GM23248 (cell line): Measurements from ENCODE around the gene PCDHGB2. TPM values are rescaled to one million over a fixed set of nuclear protein-coding genes. Genes with fewer than 3 reads are reported as not detected.

ENCODE experiments used
- DNase-seq: peaks from one replicate; pipeline ENCODE4 v3.0.0-alpha.2; 2015
- H2AFZ ChIP-seq: fragments of 200-600 bp; sonication (generic); 2 replicates; pipeline ENCODE4 v1.6.1; 2016; ENCODE audit warnings: antibody characterized with exemption
- H3F3A ChIP-seq: fragments of 200-600 bp; sonication (generic); 2 replicates; pipeline ENCODE4 v1.6.1; 2016; ENCODE audit warnings: mild to moderate bottlenecking, antibody characterized with exemption, mixed run types; ENCODE audit not compliant: insufficient read depth
- H3K27ac ChIP-seq: fragments of 200-600 bp; sonication (generic); 2 replicates; pipeline ENCODE4 v1.5.1; 2016; ENCODE audit warnings: mild to moderate bottlenecking
- H3K27me3 ChIP-seq: fragments of 200-600 bp; sonication (generic); replicated peaks from 2 replicates; pipeline ENCODE4 v1.6.1; 2016; ENCODE audit warnings: mild to moderate bottlenecking; ENCODE audit not compliant: insufficient read depth
- H3K36me3 ChIP-seq: fragments of 200-600 bp; sonication (generic); 2 replicates; pipeline ENCODE4 v1.6.1; 2016; ENCODE audit warnings: low read depth, mild to moderate bottlenecking
- H3K4me1 ChIP-seq: fragments of 200-600 bp; sonication (generic); 2 replicates; pipeline ENCODE4 v1.6.1; 2016; ENCODE audit warnings: mild to moderate bottlenecking; ENCODE audit not compliant: insufficient read depth
- H3K4me2 ChIP-seq: fragments of 200-600 bp; sonication (generic); one replicate; pipeline ENCODE4 v1.6.1; 2016; ENCODE audit warnings: mild to moderate bottlenecking; ENCODE audit not compliant: unreplicated experiment
- H3K4me3 ChIP-seq: fragments of 200-600 bp; sonication (generic); 2 replicates; pipeline ENCODE4 v1.5.1; 2016; ENCODE audit warnings: mild to moderate bottlenecking
- H3K79me2 ChIP-seq: fragments of 200-600 bp; sonication (generic); 2 replicates; pipeline ENCODE4 v1.6.1; 2016; ENCODE audit warnings: mild to moderate bottlenecking; ENCODE audit not compliant: insufficient read depth
- H3K9ac ChIP-seq: fragments of 200-600 bp; sonication (generic); 2 replicates; pipeline ENCODE4 v1.6.1; 2016; ENCODE audit warnings: mild to moderate bottlenecking
- H3K9me2 ChIP-seq: fragments of 200-600 bp; sonication (generic); 2 replicates; pipeline ENCODE4 v1.6.1; 2016; ENCODE audit warnings: mixed run types, mild to moderate bottlenecking, moderate library complexity; ENCODE audit not compliant: insufficient read depth
- H3K9me3 ChIP-seq: fragments of 200-600 bp; sonication (generic); one replicate; pipeline ENCODE4 v1.6.1; 2017; ENCODE audit warnings: low read depth
- H4K20me1 ChIP-seq: fragments of 200-600 bp; sonication (generic); 2 replicates; pipeline ENCODE4 v1.6.0; 2016; ENCODE audit not compliant: insufficient read depth
- EZH2 ChIP-seq: fragments of 200-600 bp; sonication (generic); IDR thresholded peaks from 2 replicates; pipeline ENCODE4 v1.6.1; 2018; ENCODE audit warnings: antibody characterized with exemption, mild to moderate bottlenecking; ENCODE audit not compliant: insufficient read depth, poor library complexity, severe bottlenecking
- EZH2phosphoT487 ChIP-seq: fragments of 200-600 bp; sonication (generic); IDR thresholded peaks from 2 replicates; pipeline ENCODE4 v1.6.1; 2018; ENCODE audit warnings: antibody characterized with exemption, moderate library complexity, mild to moderate bottlenecking, low read depth; ENCODE audit not compliant: insufficient read depth
- WGBS, 2 experiments: methylation state at CpG; one replicate each; pipeline ENCODE4 v1.1.6; 2015 to 2017; ENCODE audit warnings: low lambda C conversion rate in 2 of 2, low coverage in 1 of 2; ENCODE audit errors: missing lambda C conversion rate in 2 of 2; 5-methylcytosine and 5-hydroxymethylcytosine counted together
- in situ Hi-C: fragments of 300-500 bp; cut with MboI; formaldehyde crosslinking; loops from 2 replicates; pipeline ENCODE4 v1.15.0; 2020
- polyA plus RNA-seq: library from polyadenylated mRNA; unstranded; fragments of >200 nt; fragmentation: Nextera tagmentation; extraction: Ambion mirVana; gene quantifications from 2 replicates; pipeline ENCODE4 v1.2.1, GENCODE V29; 2016
- total RNA-seq: library from RNA; depleted of rRNA; stranded (reverse); fragments of >200 nt; shearing (Covaris generic); gene quantifications from 2 replicates; pipeline ENCODE4 v1.2.3, GENCODE V29; 2014

The PCDHGB2 gene
- total and polyA plus RNA-seq, 2 experiments from 2014 or later = 0.76 to 2.2 TPM

DNA sequence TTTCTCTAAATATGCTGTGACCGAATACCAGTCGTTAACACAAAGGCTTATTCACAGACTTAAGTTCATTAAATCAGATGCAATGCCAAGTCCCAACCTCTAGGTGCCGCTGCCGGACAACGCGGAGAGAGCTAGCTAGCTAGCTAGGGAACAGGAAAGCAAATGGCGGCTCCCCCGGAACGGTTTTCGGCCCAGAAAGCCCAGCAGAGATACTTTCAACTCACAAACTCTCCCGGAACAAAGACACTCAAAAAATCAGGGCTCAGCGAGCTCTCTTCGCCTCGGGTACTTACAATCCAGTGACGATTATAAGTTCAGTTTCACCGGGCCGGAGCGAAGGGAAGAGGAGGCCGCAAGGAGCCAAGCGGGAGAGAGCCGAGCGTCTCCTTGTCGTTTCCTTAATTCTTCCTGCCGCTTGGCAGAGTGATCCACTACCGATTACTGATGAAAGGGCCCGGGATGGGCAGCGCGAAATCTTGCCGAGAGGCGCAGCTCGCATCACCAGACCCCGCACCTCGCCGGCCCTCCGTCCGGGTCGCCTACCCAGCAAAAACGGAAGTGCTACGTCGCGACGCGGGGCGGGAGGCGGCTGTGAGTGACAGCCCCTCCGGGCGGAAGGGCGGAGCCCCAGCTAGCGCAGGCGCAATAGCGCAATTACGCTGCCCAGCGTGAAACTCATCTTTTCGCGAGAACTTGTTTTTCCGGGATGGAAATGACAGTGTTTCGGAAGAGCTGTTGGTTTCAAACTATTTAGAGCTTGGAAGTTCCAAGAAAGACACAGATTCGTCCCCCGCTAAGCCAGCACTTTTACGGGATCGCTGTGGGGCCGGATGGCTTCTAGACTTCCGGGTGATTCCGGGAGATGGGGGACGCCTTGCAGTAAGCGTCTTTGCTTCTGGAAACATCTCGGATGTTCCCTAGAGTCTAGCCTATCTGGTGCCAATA is 39.3 kb upstream of the PCDHGB2 start, which contains the start of gene TAF7:
Gene TAF7 (minus strand): TSS at position 560 of the 945 bp plus-strand sequence. CDS start 740 bp downstream, outside the sequence.
- Histone ChIP-seq H3K27me3 (no peaks in the 10 kb centered on the region), H3K4me2 (peak within 1 kb of the TSS; percentile 95), H3K9ac (peak within 1 kb of the TSS; percentile 91), H3K79me2 (peaks cover 46% of the 10 kb centered on the region), H2AFZ (peak within 1 kb of the TSS; percentile 98), H3K9me2 (no peaks in the 10 kb centered on the region), H3K4me3 (peak within 1 kb of the TSS; percentile 78), H3K4me1 (no peaks in the 10 kb centered on the region), H4K20me1 (peaks cover 8% of the 10 kb centered on the region; the same call in 1 of the 2 replicates), H3F3A (peaks cover 28% of the 10 kb centered on the region), H3K9me3 (peaks cover 7% of the 10 kb centered on the region), H3K27ac (peak within 1 kb of the TSS; percentile 92), H3K36me3 (peaks cover 42% of the 10 kb centered on the region)
- TF ChIP-seq EZH2phosphoT487 (no peak), EZH2 (no peak)
- DNase-seq = peak; percentile 97
- in situ Hi-C loops = no loop called here
- 1 to 2% methylated on average over 67 of the region's 67 CpGs for WGBS, 2 experiments

DNA sequence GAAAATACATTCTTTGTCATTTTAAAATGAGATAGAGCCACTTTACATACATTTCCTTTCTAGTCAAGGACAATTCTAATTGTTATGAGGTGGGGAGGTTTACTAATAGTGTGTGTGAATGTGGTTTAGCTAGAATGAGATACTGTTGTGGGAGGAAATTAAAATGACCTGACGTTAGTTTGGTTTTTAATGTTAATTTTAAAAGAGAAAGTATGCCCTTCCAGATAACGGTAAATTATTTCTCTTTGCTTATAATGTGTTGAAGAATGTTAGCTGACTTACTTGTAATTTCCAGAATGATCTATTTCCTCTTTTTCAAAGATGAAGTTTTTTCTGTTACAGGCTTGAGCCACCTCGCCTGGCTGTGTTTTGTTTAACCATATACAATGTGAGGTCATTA is 37.5 kb upstream of the PCDHGB2 start:
- peaks cover 8% of the 10 kb centered on the region; the same call in 1 of the 2 replicates for H4K20me1 ChIP-seq
- no peak overlapping the region for H3K4me3 ChIP-seq
- H3K9ac ChIP-seq = no peak overlapping the region
- H3F3A ChIP-seq = peaks cover 28% of the 10 kb centered on the region
- peaks cover 7% of the 10 kb centered on the region for H3K9me3 ChIP-seq
- no peaks in the 10 kb centered on the region for H3K4me1 ChIP-seq
- no peak for TF ChIP-seq EZH2
- TF ChIP-seq EZH2phosphoT487 = no peak
- no peaks in the 10 kb centered on the region for H3K27me3 ChIP-seq
- no peak for DNase-seq
- H3K9me2 ChIP-seq = no peaks in the 10 kb centered on the region
- in situ Hi-C loops = no loop called here
- WGBS, 2 experiments = 78 to 80% methylated on average over 3 of the region's 3 CpGs
- no peak overlapping the region for H2AFZ ChIP-seq
- no peak overlapping the region for H3K4me2 ChIP-seq
- H3K36me3 ChIP-seq = peaks cover 24% of the 10 kb centered on the region
- no peak overlapping the region for H3K27ac ChIP-seq
- H3K79me2 ChIP-seq = peaks cover 28% of the 10 kb centered on the region

DNA sequence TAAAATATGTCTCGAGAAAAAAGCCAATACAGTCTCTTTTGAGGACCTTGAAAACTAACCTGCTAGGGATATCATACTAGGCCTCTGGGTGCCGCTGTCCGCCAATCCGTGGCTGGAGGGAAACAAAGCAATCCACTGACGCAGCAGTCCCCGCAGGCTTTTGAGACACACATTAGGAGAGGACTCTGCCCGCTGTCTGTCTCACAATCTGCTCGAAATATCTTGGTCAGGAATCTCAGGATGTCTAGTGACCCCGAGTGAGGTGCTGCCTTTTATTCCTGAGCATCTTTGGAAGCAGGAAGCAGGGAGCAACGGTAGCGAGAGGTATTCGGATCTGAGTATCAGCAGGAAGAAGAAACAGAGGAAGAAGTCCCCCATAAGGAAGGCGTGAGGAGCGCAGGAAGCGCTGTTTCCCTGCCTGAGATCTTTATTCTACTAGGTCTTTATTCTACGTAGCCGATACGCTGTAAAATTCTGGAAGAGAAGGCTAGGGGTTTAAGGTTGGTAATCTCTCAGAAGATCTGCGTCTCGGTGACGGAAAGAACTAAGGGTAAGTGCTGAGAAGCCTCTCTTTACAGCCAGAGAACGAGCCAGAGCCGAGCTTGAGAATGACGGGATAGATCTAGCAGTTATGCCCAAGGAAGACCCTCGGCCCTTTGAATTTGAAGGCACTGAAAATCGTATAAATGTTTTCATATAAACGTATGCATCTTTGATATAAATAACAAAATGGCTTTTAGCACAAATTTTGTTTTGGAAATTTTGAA is 33.5 kb upstream of the PCDHGB2 start:
- 22 to 25% methylated on average over 27 of the region's 27 CpGs for WGBS, 2 experiments
- in situ Hi-C loops = no loop called here
- Histone ChIP-seq H3K79me2 (no peaks in the 10 kb centered on the region), H3K36me3 (no peaks in the 10 kb centered on the region), H4K20me1 (no peaks in the 10 kb centered on the region), H3K4me2 (peak overlapping the region; percentile 84), H3K4me3 (peak overlapping the region; percentile 82), H3F3A (0 out of 2 replicates have a peak, but pooled peaks cover under 1% of the 10 kb centered on the region), H3K27ac (peak overlapping the region; percentile 62), H3K27me3 (no peaks in the 10 kb centered on the region), H2AFZ (peak overlapping the region; percentile 93), H3K9ac (peak overlapping the region; percentile 79), H3K9me2 (no peaks in the 10 kb centered on the region), H3K4me1 (no peaks in the 10 kb centered on the region), H3K9me3 (no peaks in the 10 kb centered on the region)
- TF ChIP-seq EZH2 (no peak), EZH2phosphoT487 (no peak)
- peak; percentile 91 for DNase-seq

DNA sequence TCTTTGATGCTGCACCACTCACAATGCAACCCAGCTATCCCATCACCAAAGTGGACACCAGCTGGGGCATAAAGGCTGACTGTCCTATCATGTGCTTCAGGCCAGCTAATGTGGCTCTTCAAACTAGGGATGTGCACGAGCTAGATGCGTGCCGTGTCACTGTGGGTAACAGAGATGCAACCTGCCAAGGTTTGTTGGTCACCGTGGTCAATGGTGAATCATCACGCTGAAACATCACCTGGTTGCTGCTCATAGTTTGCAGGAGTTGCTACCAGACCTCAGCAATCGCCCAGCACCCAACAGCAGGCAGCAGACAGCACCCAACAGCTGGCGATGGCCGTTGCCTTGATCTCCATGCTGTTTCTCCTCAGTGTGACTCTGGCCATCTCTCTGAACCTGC is 31.6 kb upstream of the PCDHGB2 start:
- H3K9ac ChIP-seq = no peak overlapping the region
- TF ChIP-seq EZH2phosphoT487 = no peak
- no peak for TF ChIP-seq EZH2
- no peaks in the 10 kb centered on the region for H3F3A ChIP-seq
- H3K4me2 ChIP-seq = no peak overlapping the region
- H3K4me3 ChIP-seq = no peak overlapping the region
- 67 to 72% methylated on average over 8 of the region's 8 CpGs for WGBS, 2 experiments
- in situ Hi-C loops = no loop called here
- no peaks in the 10 kb centered on the region for H3K79me2 ChIP-seq
- H3K27ac ChIP-seq = no peak overlapping the region
- H3K4me1 ChIP-seq = no peaks in the 10 kb centered on the region
- no peaks in the 10 kb centered on the region for H4K20me1 ChIP-seq
- DNase-seq = no peak
- no peaks in the 10 kb centered on the region for H3K9me2 ChIP-seq
- H3K9me3 ChIP-seq = no peaks in the 10 kb centered on the region
- no peak overlapping the region for H2AFZ ChIP-seq
- H3K36me3 ChIP-seq = no peaks in the 10 kb centered on the region
- H3K27me3 ChIP-seq = no peaks in the 10 kb centered on the region
